Activated CD4-positive, alpha-beta T cell treated with anti-CD3 and anti-CD28 coated beads for 1 hour (primary cell): ENCODE measurements around the gene SPRR2G.
"Not testable (repeated sequence)": the region's sequence is repeated elsewhere in the genome, so short reads cannot be mapped to it uniquely, and the experiment has no call there.

Experiments
- DNase-seq: peaks from one replicate; pipeline ENCODE4 v3.0.0-alpha.2; 2020

SPRR2G gene

DNA sequence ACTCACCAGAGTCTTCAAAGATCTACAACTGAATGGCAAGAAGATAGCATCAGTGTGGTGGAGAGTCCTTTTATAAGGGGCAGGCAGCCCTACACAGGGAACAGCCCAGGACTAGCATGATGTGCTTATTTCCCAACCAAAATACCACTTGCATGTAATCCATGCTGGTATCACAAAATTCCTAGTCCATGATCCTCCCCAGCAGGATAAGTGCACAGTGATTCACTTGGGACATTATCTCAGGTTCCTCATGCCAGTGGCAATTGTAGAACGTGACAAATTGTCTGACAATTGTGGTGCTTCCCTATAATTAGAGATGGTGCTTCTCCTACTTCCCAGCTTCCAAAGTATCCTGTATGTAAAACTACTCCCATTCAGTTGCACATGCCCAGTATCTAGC is at the start of gene SPRR2G:
TSS of gene SPRR2G (minus strand) at position 45 of the 400 bp plus-strand sequence. CDS start 780 bp downstream, outside the sequence.
- DNase-seq, result no peak

DNA sequence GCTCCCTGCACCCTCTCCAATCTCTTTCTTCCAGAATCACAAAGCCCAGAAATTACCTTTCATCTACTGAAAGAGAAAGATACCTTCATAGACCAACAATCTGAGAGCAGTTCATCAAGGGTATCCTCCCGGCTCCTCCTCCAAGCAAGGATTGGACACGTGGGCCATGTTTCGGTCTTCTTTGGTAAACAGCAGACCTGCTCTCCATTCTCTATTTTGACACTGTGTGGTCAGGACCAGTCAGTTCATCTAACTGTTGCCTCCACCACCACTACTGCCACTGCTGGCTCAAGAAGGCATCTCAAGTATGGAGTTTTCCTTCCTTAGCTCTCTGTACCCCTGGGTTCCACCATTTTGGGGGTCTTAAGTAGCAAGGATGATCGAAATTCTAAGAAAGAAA is 44.5 kb upstream of the SPRR2G start:
- no peak for DNase-seq

DNA sequence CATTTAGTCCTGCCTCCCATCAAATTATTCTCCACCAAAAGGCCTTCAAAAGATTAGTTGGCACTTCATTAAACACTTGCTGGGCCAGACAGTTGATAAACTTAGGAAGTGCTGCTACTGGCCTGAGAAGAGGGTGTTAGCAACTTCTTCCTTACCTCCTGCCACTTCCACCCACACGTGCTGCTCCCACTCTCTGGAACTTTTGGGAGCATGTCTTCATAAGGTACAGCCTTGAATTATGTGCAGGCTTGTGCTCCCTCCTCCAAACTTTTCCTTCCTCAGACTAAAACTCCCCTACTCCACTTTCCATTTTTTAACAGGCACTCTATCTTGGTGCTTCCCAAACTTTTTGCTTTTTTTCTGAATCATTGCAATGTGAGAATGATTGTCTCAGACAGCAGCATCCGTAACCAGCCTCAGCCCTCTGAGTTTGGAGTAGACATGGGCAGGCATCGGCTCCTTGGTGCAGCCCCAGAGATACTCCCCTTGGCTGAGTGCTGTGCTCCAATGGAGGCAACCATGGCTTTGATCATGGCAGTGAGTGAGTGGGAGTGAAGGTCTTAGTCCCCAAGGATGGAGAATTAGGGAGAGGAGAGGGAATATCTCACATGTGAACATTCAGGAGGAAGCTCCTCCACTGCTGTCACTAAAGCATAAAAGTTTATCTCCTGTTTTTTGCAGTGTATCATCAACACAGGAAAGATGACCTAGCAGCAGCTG is 43.8 kb upstream of the SPRR2G start:
- DNase-seq, result no peak

DNA sequence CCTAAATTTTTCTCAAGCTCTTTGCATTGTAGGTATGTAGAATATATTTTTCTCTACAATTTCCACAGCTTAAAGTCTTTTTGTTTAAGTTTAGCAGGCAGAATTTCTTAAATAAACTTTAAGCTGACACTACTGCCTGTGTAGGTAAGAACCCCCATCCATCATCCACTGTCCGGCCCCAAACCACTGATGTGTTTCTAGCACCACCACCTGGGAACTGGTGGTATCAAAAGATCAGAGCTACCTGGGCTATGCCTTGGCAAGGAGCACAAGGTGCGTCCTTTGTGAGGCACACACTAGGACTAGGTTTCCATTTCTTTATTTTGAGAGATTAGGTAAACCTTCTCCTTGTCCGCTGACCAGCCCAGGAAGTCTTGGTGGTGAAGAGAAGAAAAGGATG is 42.0 kb upstream of the SPRR2G start:
- DNase-seq, result no peak

DNA sequence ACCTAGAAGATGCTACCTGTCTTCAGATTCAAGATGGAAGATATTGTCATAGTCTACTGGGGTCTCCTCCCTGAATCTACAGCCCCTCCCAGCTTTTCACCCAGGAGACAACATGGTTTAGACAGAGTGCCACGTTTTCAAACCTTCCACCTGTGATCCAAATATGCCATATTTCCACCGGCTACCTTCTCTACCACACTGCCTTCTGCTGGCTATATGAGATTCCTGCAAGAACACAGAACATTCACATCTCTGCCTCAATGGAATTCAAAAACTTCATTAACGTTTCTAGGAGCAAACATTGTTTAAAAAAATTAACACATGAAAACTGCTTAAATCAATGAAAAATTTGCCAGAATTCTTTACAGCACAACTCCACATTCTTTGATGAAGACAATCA is 39.7 kb upstream of the SPRR2G start:
- no peak for DNase-seq

DNA sequence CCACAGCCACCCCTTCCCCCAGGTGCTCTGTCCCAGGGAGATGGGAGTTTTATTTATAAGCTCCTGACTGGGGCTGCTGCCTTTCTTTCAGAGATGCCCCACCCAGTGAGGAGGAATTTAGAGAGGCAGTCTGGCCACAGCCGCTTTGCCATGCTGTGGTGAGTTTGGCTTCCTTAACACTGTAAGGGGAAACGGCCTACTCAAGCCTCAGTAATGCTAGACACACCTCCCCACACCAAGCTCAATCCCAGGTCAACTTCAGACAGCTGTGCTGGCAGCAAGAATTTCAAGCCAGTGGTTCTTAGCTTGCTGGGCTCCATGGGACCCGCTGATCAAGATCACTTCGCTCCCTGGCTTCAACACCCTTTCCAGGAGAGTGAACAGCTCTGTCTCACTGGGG is 37.6 kb upstream of the SPRR2G start:
- DNase-seq, result not testable (repeated sequence)

DNA sequence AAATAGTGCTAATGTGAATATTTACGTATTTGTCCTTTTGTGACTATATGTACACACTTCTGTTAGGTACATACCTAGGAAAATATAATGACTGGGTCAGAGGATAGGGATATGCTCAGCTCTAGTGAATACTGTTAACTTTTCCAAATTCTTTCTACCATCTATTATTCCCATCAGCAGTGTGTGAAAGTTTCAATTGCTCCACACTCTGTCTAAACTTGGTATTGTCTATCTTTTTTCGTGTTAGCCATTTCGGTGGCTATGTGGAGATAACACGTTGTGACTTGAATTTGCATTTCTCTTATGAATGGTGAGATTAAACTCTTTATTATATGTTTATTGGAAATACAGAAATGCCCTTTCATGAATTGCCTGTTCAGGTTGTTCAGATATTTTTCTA is 29.9 kb upstream of the SPRR2G start:
- no peak for DNase-seq

DNA sequence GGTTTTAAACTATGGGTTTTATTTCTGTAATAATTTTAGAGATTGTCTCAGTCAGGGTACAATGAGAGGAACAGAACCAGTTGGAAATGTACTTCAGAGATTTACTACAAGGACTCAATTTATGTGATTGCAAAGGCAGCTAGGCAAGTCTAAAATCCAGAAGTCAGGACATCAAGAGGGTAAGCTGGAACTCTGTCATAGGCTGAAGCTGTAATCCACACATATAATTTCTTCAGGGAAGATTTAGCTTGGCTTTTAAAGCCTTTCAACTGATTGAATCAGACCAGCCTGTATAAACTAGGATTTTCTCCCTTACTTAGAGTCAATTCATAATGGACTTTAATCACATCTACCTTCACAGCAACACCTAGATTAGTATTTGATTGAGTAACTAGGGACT is 28.2 kb upstream of the SPRR2G start:
- no peak for DNase-seq

DNA sequence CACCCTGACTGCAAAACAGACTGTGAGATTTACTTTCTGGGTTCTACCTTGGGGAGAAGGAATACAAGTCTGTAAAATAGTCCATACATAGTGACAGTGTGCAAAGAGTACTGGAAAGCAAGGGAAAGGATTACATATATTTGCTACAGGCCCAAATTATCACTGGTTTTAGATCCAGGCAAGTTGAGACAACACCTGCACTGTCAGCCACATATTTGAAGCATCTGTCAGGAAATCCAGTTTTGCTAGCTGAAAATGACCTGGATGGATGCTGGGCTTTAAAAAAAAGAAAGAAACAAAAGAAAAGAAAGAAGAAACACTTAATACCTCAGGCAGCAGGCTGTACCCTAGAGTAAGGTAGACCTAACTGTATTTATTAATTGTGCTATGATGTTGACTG is 23.9 kb upstream of the SPRR2G start:
- DNase-seq, result no peak

DNA sequence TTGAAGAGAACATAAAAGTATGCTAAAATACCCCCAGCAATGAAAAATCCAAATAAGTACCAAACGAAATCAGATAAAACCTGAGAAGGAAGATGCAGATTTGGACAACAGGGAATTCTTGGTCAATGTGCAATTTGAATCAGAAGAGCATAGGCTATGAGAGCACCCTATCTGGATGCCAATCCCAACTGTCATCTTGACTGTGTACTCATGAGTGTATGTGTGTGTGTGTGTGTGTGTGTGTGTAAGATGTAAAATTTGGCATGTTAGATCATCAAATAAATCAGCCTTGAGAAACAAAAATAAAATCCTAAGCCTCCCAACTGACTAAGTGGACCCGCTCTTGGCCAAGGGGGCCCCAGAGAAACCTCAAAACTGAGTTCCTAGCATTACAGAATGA is 18.0 kb upstream of the SPRR2G start:
- DNase-seq, result no peak

DNA sequence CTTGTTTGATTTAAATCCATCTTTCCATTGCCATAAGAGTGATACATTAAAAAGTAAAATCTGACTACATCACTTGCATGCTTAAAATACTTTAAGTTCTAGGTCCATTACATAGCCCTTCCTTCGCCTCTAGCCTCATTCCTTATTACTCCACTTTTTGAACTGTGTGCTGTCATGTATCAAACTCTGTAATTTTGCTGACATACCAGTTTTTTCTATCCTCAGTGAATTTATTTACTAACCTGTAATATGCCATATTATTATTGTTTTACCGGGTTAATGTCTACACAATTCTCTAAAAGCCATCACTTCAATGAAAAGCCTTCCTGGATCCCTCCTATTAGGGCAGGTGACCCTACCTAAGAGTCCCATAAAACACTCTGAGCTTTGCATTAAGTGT is 4.9 kb upstream of the SPRR2G start:
- no peak for DNase-seq

DNA sequence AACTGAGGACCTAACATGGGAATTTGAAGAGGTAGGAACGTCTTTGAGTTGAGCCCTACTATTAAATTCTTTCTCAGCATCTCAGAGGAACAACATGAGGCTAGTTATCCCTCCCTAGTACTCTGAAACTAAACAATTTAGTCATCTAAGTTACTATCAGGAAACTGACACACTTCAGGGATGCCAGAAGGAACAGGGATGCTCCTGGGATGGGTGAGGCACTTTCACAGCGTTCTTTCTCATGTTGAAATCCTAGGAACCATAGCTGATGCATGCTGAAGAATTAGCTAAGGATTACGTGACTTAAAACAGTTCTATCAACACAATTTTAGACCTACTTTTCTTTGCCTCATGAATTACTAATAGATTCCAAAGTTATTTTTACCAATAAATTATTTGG is 1.8 kb upstream of the SPRR2G start:
- DNase-seq, result no peak

DNA sequence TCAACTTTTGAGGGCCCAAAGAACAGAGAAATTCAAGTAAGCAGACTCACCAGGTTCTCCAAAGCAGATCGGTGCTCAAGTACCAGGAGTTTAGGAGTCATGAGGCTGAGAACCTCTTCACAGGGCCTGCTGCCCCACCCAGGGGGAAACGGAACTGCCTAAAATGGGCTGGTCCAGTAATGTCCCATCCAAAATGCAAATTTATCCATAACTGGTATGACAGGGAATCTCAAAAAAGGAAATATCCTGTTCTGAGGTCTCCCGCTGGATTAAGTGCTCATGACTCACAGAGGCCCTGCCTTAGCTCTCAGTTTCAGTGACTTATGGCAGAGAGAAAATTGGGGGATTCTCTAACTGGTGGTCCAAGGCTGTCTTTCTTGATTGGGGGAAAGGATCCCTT is 9.3 kb downstream of the SPRR2G start:
- DNase-seq, result no peak

DNA sequence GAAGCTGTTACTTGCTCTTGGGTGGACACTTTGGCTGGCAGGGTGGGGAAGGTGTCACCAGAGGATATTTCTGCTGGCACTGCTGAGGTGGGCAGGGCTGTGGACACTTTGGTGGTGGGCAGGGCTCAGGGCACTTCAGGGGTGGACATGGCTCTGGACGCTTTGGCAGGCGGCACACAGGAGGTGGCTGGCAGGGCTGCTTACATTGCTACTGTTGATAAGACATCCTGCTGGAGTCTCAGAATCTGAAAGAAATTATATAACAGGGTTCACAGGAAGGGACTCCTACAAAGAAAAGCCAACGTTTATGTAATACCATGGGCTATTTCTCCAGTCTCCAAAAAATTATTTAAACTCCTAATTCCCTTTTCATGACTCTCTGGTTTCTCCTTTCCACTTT is 10.2 kb downstream of the SPRR2G start:
- DNase-seq, result no peak

DNA sequence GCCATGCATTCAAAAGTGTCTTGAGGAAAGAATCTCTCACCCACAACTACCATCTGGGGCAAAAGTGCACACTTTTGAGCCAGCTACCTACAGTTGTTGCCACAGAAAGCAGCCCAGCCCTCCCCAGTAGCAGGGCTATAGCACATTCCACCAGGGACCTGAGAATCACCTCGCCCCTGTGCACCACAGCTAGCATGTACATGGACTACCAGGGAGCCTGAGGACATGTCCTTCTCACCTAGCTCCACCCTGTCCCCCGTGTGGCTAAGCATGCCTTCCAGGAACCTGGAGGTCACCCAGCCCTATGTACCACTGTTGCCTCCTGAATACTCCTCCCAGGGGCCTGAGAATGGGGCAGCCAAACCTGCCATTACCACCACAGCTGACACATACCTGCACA is 16.9 kb downstream of the SPRR2G start:
- no peak for DNase-seq

DNA sequence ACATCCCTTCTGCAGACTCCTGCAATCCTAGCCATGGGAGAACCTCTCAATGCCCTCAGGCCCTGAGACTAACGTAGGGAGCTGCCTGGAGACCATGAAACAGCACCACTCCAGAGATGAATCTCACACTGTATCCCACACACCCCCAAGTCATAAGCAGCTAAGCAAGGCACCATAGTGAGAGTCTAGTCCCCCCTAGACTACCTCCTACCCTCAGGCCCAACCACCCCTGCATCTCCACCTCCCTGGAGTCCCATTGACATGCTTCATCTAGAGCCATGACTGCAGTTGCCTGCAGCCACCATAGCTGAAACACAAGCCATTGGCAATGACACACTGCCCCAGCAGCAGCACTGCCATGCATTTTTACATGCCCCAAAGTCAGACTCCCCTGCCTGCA is 17.4 kb downstream of the SPRR2G start:
- DNase-seq, result no peak

DNA sequence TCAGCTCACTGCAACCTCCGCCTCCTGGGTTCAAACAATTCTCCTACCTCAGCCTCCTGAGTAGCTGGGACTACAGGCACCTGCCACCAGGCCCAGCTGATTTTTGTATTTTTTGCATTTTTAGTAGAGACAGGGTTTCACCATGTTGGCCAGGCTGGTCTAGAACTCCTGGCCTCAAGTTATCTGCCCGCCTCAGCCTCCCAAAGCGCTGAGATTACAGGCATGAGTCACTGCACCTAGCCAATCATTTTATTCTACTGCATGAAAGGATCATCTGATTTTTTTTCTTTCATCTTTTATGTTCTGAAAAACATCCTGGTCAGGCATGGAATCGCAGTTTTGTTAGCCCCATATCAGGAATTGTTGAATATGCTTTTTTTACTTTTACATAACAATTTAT is 22.0 kb downstream of the SPRR2G start:
- not testable (repeated sequence) for DNase-seq

DNA sequence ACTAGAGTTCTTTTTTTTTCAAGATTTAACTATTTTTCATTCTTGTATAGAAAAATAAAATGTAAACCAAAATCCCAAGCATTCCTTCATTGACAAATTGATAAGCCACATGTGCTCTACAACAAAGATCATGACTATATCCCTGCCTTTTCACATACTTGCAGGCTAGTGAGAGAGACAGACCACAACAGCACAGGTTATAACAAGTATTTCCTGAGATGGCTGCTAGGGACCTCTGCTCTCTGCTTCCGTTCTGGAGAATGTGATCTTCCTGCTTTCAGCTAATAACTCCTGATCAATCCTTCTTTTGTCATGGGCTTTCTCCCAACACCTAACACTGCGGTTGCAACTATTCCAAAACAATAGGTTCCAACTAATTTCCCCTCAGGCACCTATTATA is 23.4 kb downstream of the SPRR2G start:
- DNase-seq, result no peak

DNA sequence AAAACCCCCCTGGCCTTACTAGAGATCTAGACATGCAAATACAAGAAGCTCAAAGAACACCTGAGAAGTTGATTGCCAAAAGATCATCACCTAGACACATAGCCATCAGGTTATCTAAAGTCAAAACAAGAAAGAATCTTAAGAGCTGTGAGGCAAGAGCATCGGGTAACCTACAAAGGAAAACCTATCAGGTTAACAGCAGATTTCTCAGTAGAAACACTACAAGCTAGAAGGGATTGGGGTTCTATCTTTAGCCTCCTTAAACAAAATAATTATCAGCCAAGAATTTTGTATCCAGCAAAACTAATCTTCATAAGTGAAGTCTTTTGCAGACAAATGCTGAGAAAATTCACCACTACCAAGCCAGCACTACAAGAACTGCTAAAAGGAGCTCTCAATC is 25.2 kb downstream of the SPRR2G start:
- DNase-seq, result no peak

DNA sequence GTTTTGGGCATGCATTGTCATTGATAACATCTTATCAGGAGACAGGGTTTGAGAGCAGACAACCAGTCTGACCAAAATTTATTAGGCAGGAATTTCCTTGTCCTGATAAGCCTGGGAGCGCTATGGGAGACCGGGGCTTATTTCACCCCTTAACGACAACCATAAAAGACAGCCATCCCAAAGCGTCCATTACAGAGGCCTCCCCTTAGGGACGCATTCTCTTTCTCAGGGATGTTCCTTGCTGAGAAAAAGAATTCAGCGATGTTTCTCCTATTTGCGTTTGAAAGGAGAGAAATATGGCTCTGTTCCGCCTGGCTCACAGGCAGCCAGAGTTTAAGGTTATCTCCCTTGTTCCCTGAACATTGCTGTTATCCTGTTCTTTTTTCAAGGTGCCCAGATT is 26.9 kb downstream of the SPRR2G start:
- not testable (repeated sequence) for DNase-seq

DNA sequence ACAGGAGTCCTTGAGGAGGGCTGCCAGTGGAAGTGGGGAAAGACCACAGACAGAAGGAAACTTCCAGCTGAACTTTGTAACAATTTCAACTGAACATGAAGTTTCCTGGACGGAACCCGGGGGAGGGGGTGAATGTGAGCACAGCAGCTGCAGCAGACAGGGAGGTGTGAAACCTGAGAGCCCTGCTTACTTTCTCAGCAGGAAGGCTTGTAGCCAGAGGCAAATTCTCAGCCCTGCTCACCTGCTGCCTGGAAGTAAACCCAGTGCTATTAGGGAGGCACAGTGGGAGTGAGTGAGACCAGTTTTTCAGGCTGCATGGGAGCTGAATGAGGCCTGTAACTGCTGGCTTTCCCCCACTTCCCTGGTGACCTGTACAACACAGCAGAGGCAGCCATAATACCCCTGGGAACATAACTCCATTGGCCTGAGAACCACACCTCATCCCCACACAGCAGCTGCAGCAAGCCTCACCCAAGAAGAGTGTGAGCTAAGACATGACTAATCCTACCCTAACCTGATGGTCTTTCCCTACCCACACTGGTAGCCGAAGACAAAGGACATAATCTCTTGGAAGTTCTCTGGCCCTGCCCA is 27.8 kb downstream of the SPRR2G start:
- DNase-seq, result no peak

DNA sequence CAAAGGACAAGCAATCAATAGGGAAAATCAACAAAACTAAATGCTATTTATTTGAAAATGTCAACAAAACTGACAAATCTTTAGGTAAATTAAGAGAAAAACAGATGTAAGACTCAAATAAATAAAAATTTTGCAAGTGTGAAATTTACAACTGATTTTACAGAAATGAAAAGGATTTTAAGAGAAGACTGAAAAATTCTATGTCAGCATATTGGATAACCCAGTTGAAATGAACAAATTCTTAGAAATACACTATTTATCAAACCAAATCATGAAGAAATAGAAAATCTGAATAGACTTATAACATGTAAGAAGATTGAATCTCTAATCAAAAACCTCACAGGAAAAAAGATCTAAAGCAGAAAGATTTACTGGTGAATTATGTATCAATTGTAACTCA is 29.7 kb downstream of the SPRR2G start:
- no peak for DNase-seq

DNA sequence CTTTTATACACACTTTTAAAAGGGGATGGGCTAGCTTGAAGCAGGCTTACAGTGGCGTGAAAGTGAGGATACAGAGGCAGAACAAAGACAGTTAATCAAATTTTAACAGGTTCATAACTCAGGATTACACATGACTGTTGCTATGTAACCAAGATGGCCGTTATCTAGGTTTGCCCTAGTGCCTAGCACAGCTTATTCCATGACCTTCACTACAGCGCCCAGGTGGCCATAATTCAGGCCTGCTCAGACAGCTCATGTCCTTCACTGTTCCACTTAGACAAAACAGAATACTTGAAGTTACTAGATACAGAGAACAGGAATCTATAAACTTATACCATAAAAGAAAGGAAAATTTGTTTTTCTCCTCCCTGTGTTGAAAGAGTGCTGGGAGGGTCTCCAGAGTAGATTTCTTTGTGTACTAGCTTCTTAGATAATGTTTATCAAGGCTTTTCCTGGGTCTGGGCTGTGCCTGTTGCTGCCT is 31.2 kb downstream of the SPRR2G start:
- no peak for DNase-seq

DNA sequence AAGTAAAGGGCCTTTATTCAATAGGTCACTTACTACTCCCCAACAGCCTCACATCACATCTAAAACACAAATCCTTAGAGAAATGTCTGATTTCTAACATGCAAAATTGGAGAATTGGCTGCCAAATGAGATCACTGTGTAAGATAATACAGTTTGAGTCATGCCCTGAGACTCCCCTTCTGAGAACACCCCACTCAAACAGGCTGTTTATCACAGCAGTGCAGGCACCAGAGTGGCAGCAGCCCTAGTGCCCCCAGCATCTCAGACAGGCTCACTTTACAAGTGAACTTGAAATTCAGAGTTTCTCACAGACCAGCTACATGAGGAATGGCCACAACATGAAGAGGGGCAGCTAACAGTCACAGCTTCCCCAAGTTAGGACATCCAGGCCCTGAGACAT is 35.4 kb downstream of the SPRR2G start:
- not testable (repeated sequence) for DNase-seq

DNA sequence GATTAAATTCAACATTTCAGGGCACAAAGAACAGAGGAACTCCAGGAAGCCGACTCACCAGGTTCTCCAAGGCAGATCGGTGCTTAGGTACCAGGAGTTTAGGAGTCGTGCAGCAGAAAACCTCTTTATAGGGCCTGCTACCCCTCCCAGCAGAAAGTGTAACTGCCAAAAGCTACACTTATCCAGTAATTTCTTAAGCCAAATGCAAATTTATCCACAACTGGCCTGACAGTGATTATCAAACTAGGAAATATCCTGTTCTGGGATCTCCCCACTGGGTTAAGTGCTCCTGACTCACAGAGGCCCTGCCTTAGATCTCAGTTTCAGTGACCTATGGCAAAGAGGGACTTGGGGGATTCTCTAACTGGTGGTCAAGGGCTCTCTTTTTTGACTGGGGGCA is 37.3 kb downstream of the SPRR2G start, which contains the start of gene SPRR2F:
TSS of gene SPRR2F (minus strand) at position 101 of the 400 bp plus-strand sequence. CDS start 783 bp downstream, outside the sequence.
- no peak for DNase-seq
